ENCODE results near the gene AACS. TPM values are rescaled to one million over a fixed set of nuclear protein-coding genes. Genes with fewer than 3 reads are reported as not detected.

Gene AACS
- total and polyA plus RNA-seq, 10 of the 15 experiments (the other 5 are each of a cell fraction or from before 2014, with no cell fraction given), result 10.1 to 34.0 (median 21.1) TPM

DNA sequence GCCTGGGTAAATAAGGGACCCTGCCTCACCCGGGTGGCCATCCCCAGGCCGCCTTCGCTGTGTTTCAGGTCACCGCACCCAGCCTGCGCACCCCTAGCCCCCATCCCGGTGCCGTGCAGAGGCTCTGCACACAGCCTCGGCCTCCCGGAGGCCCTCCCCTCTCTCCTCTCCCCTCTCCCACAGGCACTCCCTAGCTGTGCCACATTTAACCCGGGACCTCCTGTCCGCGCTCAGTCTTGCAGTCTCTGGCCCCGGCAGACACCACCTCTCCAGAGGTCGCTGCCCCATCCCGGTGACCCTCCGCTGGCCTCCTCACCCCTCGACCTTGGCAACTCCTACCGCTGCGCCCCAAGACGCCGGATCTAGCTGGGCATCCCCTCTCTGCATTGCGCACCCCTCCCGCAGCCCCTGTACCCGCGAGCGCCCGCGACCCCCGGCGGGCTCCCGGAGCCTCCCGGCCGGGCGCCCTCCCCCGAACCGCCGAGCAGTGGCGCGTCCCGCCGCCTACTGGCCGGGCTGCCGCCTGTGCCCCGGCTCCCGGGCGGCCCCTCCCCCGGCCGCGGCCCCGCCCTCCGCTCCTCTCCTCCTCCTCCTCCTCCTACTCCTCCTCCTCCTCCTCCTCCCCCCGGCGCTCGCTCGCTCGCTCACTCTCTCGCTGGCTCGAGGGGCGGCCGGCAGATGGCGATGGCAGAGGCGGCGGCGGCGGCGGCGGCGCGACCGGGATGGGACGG is 120.7 kb downstream of the AACS start, which contains the start of gene TMEM132B (continued):
- TF ChIP-seq SMAD1 (IDR thresholded peaks at IDR 0.05; ENCODE audit: low read depth, partially characterized antibody) (no peak), ZBED1 (IDR thresholded peaks at IDR 0.05; ENCODE audit: borderline replicate concordance) (no peak)
- TF ChIP-seq, protein P1, sequence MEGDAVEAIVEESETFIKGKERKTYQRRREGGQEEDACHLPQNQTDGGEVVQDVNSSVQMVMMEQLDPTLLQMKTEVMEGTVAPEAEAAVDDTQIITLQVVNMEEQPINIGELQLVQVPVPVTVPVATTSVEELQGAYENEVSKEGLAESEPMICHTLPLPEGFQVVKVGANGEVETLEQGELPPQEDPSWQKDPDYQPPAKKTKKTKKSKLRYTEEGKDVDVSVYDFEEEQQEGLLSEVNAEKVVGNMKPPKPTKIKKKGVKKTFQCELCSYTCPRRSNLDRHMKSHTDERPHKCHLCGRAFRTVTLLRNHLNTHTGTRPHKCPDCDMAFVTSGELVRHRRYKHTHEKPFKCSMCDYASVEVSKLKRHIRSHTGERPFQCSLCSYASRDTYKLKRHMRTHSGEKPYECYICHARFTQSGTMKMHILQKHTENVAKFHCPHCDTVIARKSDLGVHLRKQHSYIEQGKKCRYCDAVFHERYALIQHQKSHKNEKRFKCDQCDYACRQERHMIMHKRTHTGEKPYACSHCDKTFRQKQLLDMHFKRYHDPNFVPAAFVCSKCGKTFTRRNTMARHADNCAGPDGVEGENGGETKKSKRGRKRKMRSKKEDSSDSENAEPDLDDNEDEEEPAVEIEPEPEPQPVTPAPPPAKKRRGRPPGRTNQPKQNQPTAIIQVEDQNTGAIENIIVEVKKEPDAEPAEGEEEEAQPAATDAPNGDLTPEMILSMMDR (IDR thresholded peaks at IDR 0.05 in 2 of 3, conservative IDR thresholded peaks at IDR 0.05 in 1 of 3; ENCODE audit: control insufficient read depth in 2 of 3, extremely low read depth in 1 of 3, insufficient read depth in 1 of 3, low read depth in 3 of 3, low read length in 3 of 3), result peak in 2 of 3 experiments; percentile 22 to 29; a peak in 2 of 6 replicates
- TF ChIP-seq, protein P2, sequence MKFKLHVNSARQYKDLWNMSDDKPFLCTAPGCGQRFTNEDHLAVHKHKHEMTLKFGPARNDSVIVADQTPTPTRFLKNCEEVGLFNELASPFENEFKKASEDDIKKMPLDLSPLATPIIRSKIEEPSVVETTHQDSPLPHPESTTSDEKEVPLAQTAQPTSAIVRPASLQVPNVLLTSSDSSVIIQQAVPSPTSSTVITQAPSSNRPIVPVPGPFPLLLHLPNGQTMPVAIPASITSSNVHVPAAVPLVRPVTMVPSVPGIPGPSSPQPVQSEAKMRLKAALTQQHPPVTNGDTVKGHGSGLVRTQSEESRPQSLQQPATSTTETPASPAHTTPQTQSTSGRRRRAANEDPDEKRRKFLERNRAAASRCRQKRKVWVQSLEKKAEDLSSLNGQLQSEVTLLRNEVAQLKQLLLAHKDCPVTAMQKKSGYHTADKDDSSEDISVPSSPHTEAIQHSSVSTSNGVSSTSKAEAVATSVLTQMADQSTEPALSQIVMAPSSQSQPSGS (IDR thresholded peaks at IDR 0.05; ENCODE audit: low read length), result no peak

DNA sequence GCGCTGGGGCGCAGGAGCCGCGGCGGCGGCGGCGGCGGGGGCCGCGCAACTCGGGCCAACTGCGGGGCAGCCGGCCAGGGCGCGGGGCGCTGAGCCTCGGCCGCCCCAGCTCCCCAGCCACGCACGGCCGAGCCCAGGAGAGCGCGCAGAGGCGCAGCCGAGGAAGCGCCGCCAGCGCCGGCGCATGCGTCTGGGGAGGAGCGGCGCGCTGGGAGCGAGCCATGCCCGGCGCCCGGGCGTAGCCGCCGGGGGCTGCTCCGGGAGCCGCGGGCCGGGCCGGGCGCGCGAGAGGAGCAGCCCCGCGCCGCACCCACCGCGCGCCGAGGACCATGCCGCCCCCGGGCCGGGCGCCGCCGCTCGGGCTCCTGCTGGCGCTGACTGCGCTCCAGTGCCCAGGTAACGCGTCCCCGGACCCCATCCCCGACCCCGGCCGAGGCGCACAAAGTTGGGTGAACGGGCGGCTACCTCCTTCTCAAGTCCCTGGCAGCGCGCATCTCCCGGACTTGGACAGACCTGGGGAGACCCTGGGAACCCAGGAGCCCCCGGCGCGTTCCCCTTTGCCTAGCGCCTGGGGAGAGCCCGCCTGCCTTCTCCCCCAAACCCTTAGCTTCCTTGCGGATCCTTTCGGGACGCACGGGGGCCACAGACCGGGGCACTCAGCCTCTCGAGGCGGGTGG is 121.4 kb downstream of the AACS start:
- FAIRE-seq (no peak), ATAC-seq (no peak), DNase-seq (ENCODE audit: low read depth, low spot score) (no peak)
- 3% methylated on average over 75 of the region's 90 CpGs for WGBS (ENCODE audit: insufficient coverage, insufficient replicate concordance, low lambda C conversion rate, missing lambda C conversion rate)
- ChIA-PET RAD21 (ENCODE audit: unreplicated experiment) (no interaction called here), POLR2A (no interaction called here), SMC1A (ENCODE audit: uncharacterized antibody, unreplicated experiment) (no interaction called here), CTCF (interaction anchor here (1.5 to 2.1 kb wide), 2 partner anchors 15 to 16 kb away, joined by 3 to 6 read pairs; no protein-coding TSS in a partner anchor)
- no peaks in the 10 kb centered on the region for H3K79me2 ChIP-seq (ENCODE audit: control insufficient read depth, insufficient read depth, low read length)
- H3K9me3 ChIP-seq (replicated peaks; ENCODE audit: control insufficient read depth, insufficient read depth, low read length), result no peaks in the 10 kb centered on the region
- intact Hi-C loops (cut with micrococcal nuclease; ENCODE audit: unreplicated experiment) (loop anchor here (10.0 kb wide), 3 partner anchors 498 to 878 kb away; no protein-coding TSS in a partner anchor), in situ Hi-C loops (cut with MboI) (loop anchor here (25.0 kb wide), 1 partner anchor 1676 kb away; no protein-coding TSS in a partner anchor)
- peak; percentile 60 for TF ChIP-seq HDAC6 (IDR thresholded peaks at IDR 0.05; ENCODE audit: unreplicated experiment)
- TF ChIP-seq, protein P3, sequence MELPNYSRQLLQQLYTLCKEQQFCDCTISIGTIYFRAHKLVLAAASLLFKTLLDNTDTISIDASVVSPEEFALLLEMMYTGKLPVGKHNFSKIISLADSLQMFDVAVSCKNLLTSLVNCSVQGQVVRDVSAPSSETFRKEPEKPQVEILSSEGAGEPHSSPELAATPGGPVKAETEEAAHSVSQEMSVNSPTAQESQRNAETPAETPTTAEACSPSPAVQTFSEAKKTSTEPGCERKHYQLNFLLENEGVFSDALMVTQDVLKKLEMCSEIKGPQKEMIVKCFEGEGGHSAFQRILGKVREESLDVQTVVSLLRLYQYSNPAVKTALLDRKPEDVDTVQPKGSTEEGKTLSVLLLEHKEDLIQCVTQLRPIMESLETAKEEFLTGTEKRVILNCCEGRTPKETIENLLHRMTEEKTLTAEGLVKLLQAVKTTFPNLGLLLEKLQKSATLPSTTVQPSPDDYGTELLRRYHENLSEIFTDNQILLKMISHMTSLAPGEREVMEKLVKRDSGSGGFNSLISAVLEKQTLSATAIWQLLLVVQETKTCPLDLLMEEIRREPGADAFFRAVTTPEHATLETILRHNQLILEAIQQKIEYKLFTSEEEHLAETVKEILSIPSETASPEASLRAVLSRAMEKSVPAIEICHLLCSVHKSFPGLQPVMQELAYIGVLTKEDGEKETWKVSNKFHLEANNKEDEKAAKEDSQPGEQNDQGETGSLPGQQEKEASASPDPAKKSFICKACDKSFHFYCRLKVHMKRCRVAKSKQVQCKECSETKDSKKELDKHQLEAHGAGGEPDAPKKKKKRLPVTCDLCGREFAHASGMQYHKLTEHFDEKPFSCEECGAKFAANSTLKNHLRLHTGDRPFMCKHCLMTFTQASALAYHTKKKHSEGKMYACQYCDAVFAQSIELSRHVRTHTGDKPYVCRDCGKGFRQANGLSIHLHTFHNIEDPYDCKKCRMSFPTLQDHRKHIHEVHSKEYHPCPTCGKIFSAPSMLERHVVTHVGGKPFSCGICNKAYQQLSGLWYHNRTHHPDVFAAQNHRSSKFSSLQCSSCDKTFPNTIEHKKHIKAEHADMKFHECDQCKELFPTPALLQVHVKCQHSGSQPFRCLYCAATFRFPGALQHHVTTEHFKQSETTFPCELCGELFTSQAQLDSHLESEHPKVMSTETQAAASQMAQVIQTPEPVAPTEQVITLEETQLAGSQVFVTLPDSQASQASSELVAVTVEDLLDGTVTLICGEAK (IDR thresholded peaks at IDR 0.05; ENCODE audit: borderline replicate concordance), result no peak
- no peak overlapping the region for H3K27ac ChIP-seq (ENCODE audit: control insufficient read depth, insufficient read depth)
- BruUV-seq (replicated peaks), result no TSS peak
- no peaks in the 10 kb centered on the region for H3K4me1 ChIP-seq (ENCODE audit: control insufficient read depth, insufficient read depth, low read length)
- H3K27me3 ChIP-seq (replicated peaks in 1 of 2; ENCODE audit: control insufficient read depth in 2 of 2, insufficient read depth in 2 of 2, low read length in 1 of 2), result peaks cover 10 to 15% of the 10 kb centered on the region in 2 experiments
- H3K4me3 ChIP-seq, result no peak overlapping the region
- no peaks in the 10 kb centered on the region for H3K36me3 ChIP-seq (ENCODE audit: control insufficient read depth in 2 of 2, insufficient read depth in 2 of 2, low read length in 1 of 2)
- no peaks in the 10 kb centered on the region for H4K20me1 ChIP-seq (ENCODE audit: control insufficient read depth, insufficient read depth)
- H3K9ac ChIP-seq (ENCODE audit: control insufficient read depth, insufficient read depth, low read length), result no peak overlapping the region
- H2AFZ ChIP-seq (ENCODE audit: control insufficient read depth, low read depth, low read length), result no peak overlapping the region
- no peak overlapping the region; the same call in 1 of the 2 replicates for H3K4me2 ChIP-seq (ENCODE audit: control insufficient read depth, insufficient read depth)
